Uterus (tissue), 2 donors: ENCODE measurements around the gene SLC7A4.

Source experiments
- CTCF ChIP-seq, 4 experiments: fragments of 200-600 bp in 2 of 4; fragments of 450-650 bp in 2 of 4; sonication (generic) in 2 of 4; IDR thresholded peaks; one replicate each; pipeline ENCODE4 v1.5.1; 2016 to 2019; ENCODE audit warnings: antibody characterized with exemption in 4 of 4, mild to moderate bottlenecking in 2 of 4, moderate library complexity in 1 of 4
- POLR2A ChIP-seq, 2 donors: fragments of 450-650 bp; IDR thresholded peaks; one replicate each; pipeline ENCODE4 v1.6.1; 2016; ENCODE audit warnings: antibody characterized with exemption in 2 of 2, mild to moderate bottlenecking in 1 of 2, moderate library complexity in 1 of 2

DNA sequence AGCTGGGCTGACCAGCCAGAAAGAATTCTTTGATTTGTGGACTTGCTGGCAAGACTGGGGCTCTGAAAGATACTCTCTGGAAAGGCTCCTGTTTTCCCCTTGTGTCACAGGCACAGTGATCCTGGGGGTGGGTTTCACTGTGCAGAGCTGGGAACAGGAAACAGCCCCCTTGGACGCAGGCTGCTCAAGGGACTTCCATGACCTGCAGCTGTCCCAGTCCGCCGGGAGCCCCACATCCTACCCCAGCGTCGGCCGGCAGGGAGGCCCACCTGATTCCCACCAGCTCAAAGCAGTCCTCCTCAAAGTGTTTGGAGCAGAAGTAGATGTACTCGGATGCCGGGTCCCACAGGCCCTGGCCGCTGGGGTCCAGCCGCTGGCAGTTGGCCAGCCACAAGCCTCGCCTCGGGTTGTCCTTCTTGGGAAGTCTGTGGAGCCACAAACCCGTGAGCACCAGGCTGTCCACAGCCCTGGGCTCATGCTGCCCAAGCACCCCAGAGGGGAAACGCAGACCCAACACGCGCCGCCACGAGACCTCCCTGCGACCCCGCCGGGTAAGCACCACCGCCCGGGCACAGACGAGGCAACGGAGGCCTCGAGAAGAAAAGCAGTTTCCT, 31.3 kb downstream of the SLC7A4 start:
- TF ChIP-seq CTCF (IDR thresholded peaks at IDR 0.05) (peak in 1 of 4 experiments; percentile 7), POLR2A (IDR thresholded peaks at IDR 0.05) (no peak)
